HL-60 (cell line): Measurements from ENCODE around the gene CSNK1D.

Experiments
- DNase-seq, 2 experiments: peaks; one replicate each; pipeline ENCODE4 v3.0.0-alpha.2; 2010 to 2020; ENCODE audit warnings: low read depth in 1 of 2, low spot score in 1 of 2
- H3K27ac ChIP-seq: fragments of 250-450 bp; sonication (Bioruptor Pico); replicated peaks from 2 replicates; pipeline ENCODE4 v1.5.1; 2020; ENCODE audit warnings: mild to moderate bottlenecking, moderate library complexity
- H3K27me3 ChIP-seq: fragments of 250-450 bp; sonication (Bioruptor Pico); 2 replicates; pipeline ENCODE4 v1.5.1; 2021; ENCODE audit warnings: mild to moderate bottlenecking, moderate library complexity; ENCODE audit not compliant: insufficient read depth, poor library complexity, severe bottlenecking
- H3K4me3 ChIP-seq: replicated peaks from 2 replicates; pipeline ENCODE4 v1.5.1; 2011; ENCODE audit warnings: mild to moderate bottlenecking, control low read depth, low read length; ENCODE audit not compliant: insufficient read depth
- CTCF ChIP-seq: IDR thresholded peaks from one replicate; pipeline ENCODE4 v1.5.1; 2011; ENCODE audit warnings: low read length, control low read depth, inconsistent platforms; ENCODE audit not compliant: insufficient read depth
- GABPA ChIP-seq: IDR thresholded peaks from 2 replicates; pipeline ENCODE4 v1.6.1; 2012; ENCODE audit warnings: low read depth
- POLR2AphosphoS5 ChIP-seq: IDR thresholded peaks from 2 replicates; pipeline ENCODE4 v1.6.1; 2012; ENCODE audit warnings: low read depth
- REST ChIP-seq: IDR thresholded peaks from 2 replicates; pipeline ENCODE4 v1.6.1; 2012; ENCODE audit warnings: low read depth; ENCODE audit not compliant: insufficient replicate concordance
- SPI1 ChIP-seq: IDR thresholded peaks from 2 replicates; pipeline ENCODE4 v1.6.1; 2012; ENCODE audit warnings: low read depth, mild to moderate bottlenecking, borderline replicate concordance

The CSNK1D gene

GRCh38 chr17:82229698-82230608 lies 43.5 kb downstream of the CSNK1D start:
- peak overlapping the region; percentile 94 for H3K27ac ChIP-seq
- TF ChIP-seq SPI1: no peak; the same call in 1 of the 2 replicates
- TF ChIP-seq POLR2AphosphoS5: peak; percentile 52; the same call in 1 of the 2 replicates
- TF ChIP-seq CTCF: no peak
- DNase-seq: peak; percentile 43 to 75
- H3K4me3 ChIP-seq: peak overlapping the region; percentile 86
- H3K27me3 ChIP-seq: no peaks in the 10 kb centered on the region

GRCh38 chr17:82228842-82229697 lies 44.4 kb downstream of the CSNK1D start, which contains the start of gene SLC16A3:
Gene SLC16A3, plus strand, starts transcription at chr17:82229042. Its CDS starts 6,967 bp downstream, at chr17:82236009.
- Histone ChIP-seq H3K27me3 (no peaks in the 10 kb centered on the region), H3K27ac (peak within 1 kb of the TSS; percentile 98), H3K4me3 (peak within 1 kb of the TSS; percentile 86)
- DNase-seq: peak; percentile 68 to 79
- TF ChIP-seq REST (peak; percentile 67), SPI1 (no peak), CTCF (no peak), POLR2AphosphoS5 (peak; percentile 72; the same call in 1 of the 2 replicates), GABPA (no peak)

GRCh38 chr17:82228278-82228841 lies 45.1 kb downstream of the CSNK1D start:
- peak overlapping the region; percentile 67 for H3K4me3 ChIP-seq
- TF ChIP-seq SPI1 (peak; percentile 67), GABPA (peak; percentile 58), POLR2AphosphoS5 (peak; percentile 77; the same call in 1 of the 2 replicates), REST (peak; percentile 38), CTCF (no peak)
- peak overlapping the region; percentile 98 for H3K27ac ChIP-seq
- no peaks in the 10 kb centered on the region for H3K27me3 ChIP-seq
- peak; percentile 87 to 94 for DNase-seq
